ENCODE data around the gene C20orf96.
"Not testable (repeated sequence)": the region's sequence is repeated elsewhere in the genome, so short reads cannot be mapped to it uniquely, and the experiment has no call there.

C20orf96 gene

GRCh38 chr20:237489-237888 lies 53.1 kb downstream of the C20orf96 start:
- no peak for DNase-seq (ENCODE audit: low spot score)

GRCh38 chr20:235891-236290 lies 54.7 kb downstream of the C20orf96 start:
- DNase-seq (ENCODE audit: low spot score) = no peak

- DNase-seq (ENCODE audit: low spot score) = no peak
Measured at GRCh38 chr20:227439-228105, 63.0 kb downstream of the C20orf96 start.

- no peak for DNase-seq (ENCODE audit: low spot score)
Measured at GRCh38 chr20:226958-227357, 63.6 kb downstream of the C20orf96 start, which contains the start of gene DEFB129. Gene DEFB129, plus strand, starts transcription at chr20:227258. Its CDS starts 31 bp downstream, at chr20:227289.

GRCh38 chr20:225879-226278 lies 64.7 kb downstream of the C20orf96 start:
- DNase-seq (ENCODE audit: low spot score) = not testable (repeated sequence)

- no peak for DNase-seq (ENCODE audit: low spot score)
Measured at GRCh38 chr20:221258-221830, 69.2 kb downstream of the C20orf96 start.
